Measurements from ENCODE around the gene MNT.
A peak's percentile ranks its signal among the peaks of the same experiment; 100 is the strongest.

Gene MNT

GRCh38 chr17:2362416-2362815 is 38.4 kb downstream of the MNT start:
- DNase-seq, result no peak

- no peak for DNase-seq
These were observed 38.8 kb downstream of the MNT start for GRCh38 chr17:2362016-2362415.

- no peak for DNase-seq
These were observed 39.7 kb downstream of the MNT start for GRCh38 chr17:2361010-2361760.

- no peak for DNase-seq
These were observed 42.9 kb downstream of the MNT start for GRCh38 chr17:2357931-2358434.

GRCh38 chr17:2357237-2357636 is 43.6 kb downstream of the MNT start:
- no peak for DNase-seq

GRCh38 chr17:2354311-2354710 is 46.5 kb downstream of the MNT start:
- no peak for DNase-seq

- no peak for DNase-seq
These were observed 49.6 kb downstream of the MNT start for GRCh38 chr17:2351269-2351668.

GRCh38 chr17:2347805-2348685 is 52.8 kb downstream of the MNT start:
- DNase-seq, result peak; percentile 35 to 56

GRCh38 chr17:2346475-2346874 is 54.4 kb downstream of the MNT start:
- DNase-seq, result no peak

GRCh38 chr17:2344528-2344927 is 56.3 kb downstream of the MNT start:
- DNase-seq, result no peak

- DNase-seq, result no peak
These were observed 57.4 kb downstream of the MNT start for GRCh38 chr17:2343421-2343820.

GRCh38 chr17:2338315-2338657 is 62.6 kb downstream of the MNT start:
- no peak for DNase-seq

GRCh38 chr17:2337544-2338314 is 63.1 kb downstream of the MNT start:
- peak; percentile 10 to 38 for DNase-seq

GRCh38 chr17:2336852-2337543 is 63.9 kb downstream of the MNT start, which contains the start of gene SGSM2:
Gene SGSM2, plus strand, starts transcription at chr17:2337501. Its CDS starts 188 bp downstream, at chr17:2337689.
- peak; percentile 37 to 51 for DNase-seq

- DNase-seq, result peak; percentile 83 to 85
These were observed 64.5 kb downstream of the MNT start, which contains the start of gene TSR1 for GRCh38 chr17:2336215-2336851. Gene TSR1, minus strand, starts transcription at chr17:2336457. Its CDS starts 30 bp downstream, at chr17:2336427.

- no peak for DNase-seq
These were observed 65.1 kb downstream of the MNT start for GRCh38 chr17:2335726-2336214.
